ENCODE results near the gene RENBP. TPM values are rescaled to one million over a fixed set of nuclear protein-coding genes. Genes with fewer than 3 reads are reported as not detected.
A peak's percentile ranks its signal among the peaks of the same experiment; 100 is the strongest.

Gene RENBP
- total RNA-seq, 1 donor from 2014 or later = 20.2 TPM

DNA sequence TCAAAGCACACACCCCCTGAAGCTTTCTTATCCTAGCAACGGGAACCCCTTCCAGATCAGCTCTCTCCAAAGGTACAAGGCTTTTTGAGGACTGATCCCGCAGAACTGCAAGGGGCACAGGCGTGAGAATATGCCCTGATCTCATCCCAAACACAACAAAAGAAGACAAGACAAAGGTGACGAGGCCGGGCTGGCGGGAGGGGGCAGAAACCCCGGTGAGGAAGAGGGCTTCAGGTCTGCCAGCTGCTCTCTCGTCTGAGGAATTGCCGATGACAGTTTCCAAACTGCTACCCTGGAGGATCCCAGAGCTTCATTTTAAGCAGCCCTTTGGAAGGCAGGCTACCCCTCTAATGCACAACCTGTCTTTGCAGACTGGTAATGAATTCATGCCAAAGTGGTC, 23.8 kb upstream of the RENBP start:
- TF ChIP-seq, protein P1, sequence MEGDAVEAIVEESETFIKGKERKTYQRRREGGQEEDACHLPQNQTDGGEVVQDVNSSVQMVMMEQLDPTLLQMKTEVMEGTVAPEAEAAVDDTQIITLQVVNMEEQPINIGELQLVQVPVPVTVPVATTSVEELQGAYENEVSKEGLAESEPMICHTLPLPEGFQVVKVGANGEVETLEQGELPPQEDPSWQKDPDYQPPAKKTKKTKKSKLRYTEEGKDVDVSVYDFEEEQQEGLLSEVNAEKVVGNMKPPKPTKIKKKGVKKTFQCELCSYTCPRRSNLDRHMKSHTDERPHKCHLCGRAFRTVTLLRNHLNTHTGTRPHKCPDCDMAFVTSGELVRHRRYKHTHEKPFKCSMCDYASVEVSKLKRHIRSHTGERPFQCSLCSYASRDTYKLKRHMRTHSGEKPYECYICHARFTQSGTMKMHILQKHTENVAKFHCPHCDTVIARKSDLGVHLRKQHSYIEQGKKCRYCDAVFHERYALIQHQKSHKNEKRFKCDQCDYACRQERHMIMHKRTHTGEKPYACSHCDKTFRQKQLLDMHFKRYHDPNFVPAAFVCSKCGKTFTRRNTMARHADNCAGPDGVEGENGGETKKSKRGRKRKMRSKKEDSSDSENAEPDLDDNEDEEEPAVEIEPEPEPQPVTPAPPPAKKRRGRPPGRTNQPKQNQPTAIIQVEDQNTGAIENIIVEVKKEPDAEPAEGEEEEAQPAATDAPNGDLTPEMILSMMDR (IDR thresholded peaks at IDR 0.05) = no peak
- Mint-ChIP-seq H3K27ac (peak overlapping the region; percentile 79), H3K9me3 (no peaks in the 10 kb centered on the region), H3K4me1 (peaks cover 54% of the 10 kb centered on the region), H3K4me3 (peak overlapping the region; percentile 75), H3K36me3 (ENCODE audit: low read depth) (peaks cover 19% of the 10 kb centered on the region), H3K27me3 (no peaks in the 10 kb centered on the region)
- CTCF ChIA-PET = interaction anchor here (1.3 to 1.6 kb wide), 3 partner anchors 21 to 45 kb away, joined by 3 to 8 read pairs (median 6); no protein-coding TSS in a partner anchor
- POLR2A ChIA-PET = interaction anchor here (0.7 to 8.1 kb wide), 6 partner anchors 34 to 52 kb away, joined by 3 to 114 read pairs (median 4); partner anchors contain the start of genes ARHGAP4 and IRAK1
- intact Hi-C loops (cut with micrococcal nuclease) = no loop called here
- DNase-seq (no peak), ATAC-seq (ENCODE audit: low read depth) (no peak)

GRCh38 chrX:153967536-153968224, 23.2 kb upstream of the RENBP start:
- H3K9me3 Mint-ChIP-seq = no peaks in the 10 kb centered on the region
- TF ChIP-seq, protein P1 (IDR thresholded peaks at IDR 0.05) = no peak
- intact Hi-C loops (cut with micrococcal nuclease) = loop anchor here (2.0 kb wide), 2 partner anchors 15 to 567 kb away; no protein-coding TSS in a partner anchor
- POLR2A ChIA-PET = interaction anchor here (0.7 to 8.1 kb wide), 6 partner anchors 18 to 430 kb away, joined by 3 to 114 read pairs (median 3); partner anchors contain the start of gene ARHGAP4
- peaks cover 51% of the 10 kb centered on the region for H3K4me1 Mint-ChIP-seq
- CTCF ChIA-PET = interaction anchor here (1.1 to 1.4 kb wide), 4 partner anchors 15 to 44 kb away, joined by 3 to 8 read pairs (median 3); no protein-coding TSS in a partner anchor
- ATAC-seq (ENCODE audit: low read depth) = no peak
- no peaks in the 10 kb centered on the region for H3K27me3 Mint-ChIP-seq
- peak; percentile 18 for DNase-seq
- peaks cover 23% of the 10 kb centered on the region for H3K36me3 Mint-ChIP-seq (ENCODE audit: low read depth)
- H3K27ac Mint-ChIP-seq = peak overlapping the region; percentile 79
- peak overlapping the region; percentile 75 for H3K4me3 Mint-ChIP-seq

DNA sequence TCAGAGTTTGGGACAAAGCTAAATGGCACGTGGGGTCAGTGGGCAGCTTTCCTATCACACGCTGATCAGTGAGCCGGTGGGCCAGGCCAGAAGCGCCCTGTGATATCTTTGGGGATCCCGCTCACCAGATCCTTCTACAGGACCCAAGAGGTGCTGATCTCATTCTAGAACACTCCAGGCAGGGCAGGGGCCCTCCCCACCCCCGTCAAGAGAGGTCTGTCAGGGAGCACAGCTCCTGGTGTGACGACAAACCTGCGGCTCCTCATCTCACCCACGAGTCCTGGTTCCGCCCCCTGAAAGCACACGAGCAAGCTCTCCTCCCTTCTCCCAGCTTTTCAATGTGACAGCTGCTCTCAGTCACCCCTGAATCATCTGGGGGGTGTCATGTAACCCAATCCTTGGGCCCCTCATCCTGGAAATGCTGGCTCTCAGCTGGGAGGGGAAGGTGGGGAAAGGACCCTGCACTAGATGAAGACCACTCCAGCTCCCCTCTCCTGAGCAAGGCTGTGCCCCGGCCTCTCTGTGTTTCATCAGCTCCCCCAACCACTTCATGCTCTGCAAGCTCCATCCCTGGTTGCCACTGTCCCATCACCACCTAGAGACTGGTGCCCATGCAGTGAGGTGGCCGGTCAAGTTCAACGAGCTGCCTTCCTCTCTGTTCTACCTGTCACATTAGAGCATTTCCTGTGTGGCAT, 22.5 kb upstream of the RENBP start:
- Mint-ChIP-seq H3K9me3 (no peaks in the 10 kb centered on the region), H3K27me3 (no peaks in the 10 kb centered on the region)

GRCh38 chrX:153966283-153966688, 21.8 kb upstream of the RENBP start:
- CTCF ChIA-PET = interaction anchor here (0.9 to 1.1 kb wide), 3 partner anchors 14 to 43 kb away, joined by 3 read pairs; no protein-coding TSS in a partner anchor
- POLR2A ChIA-PET = interaction anchor here (0.8 to 8.1 kb wide), 3 partner anchors 16 to 54 kb away, joined by 3 to 114 read pairs (median 3); partner anchors contain the start of gene ARHGAP4
- Mint-ChIP-seq H3K27me3 (no peaks in the 10 kb centered on the region), H3K4me3 (peak overlapping the region; percentile 66), H3K36me3 (ENCODE audit: low read depth) (peaks cover 28% of the 10 kb centered on the region), H3K4me1 (peaks cover 51% of the 10 kb centered on the region), H3K9me3 (no peaks in the 10 kb centered on the region), H3K27ac (peak overlapping the region; percentile 59)
- TF ChIP-seq, protein P1 (IDR thresholded peaks at IDR 0.05) = no peak
- intact Hi-C loops (cut with micrococcal nuclease) = loop anchor here (2.0 kb wide), 2 partner anchors 13 to 569 kb away; no protein-coding TSS in a partner anchor
- DNase-seq = no peak
- ATAC-seq (ENCODE audit: low read depth) = no peak

More for the DNA sequence above, 22.5 kb upstream of the RENBP start:
- Mint-ChIP-seq H3K27ac (peak overlapping the region; percentile 79), H3K4me1 (peaks cover 51% of the 10 kb centered on the region), H3K4me3 (peak overlapping the region; percentile 75), H3K36me3 (ENCODE audit: low read depth) (peaks cover 26% of the 10 kb centered on the region)
- ChIA-PET CTCF (interaction anchor here (0.9 to 1.3 kb wide), 4 partner anchors 14 to 44 kb away, joined by 3 read pairs; no protein-coding TSS in a partner anchor), POLR2A (interaction anchor here (0.6 to 8.1 kb wide), 8 partner anchors 11 to 431 kb away, joined by 3 to 114 read pairs (median 3); partner anchors contain the start of gene ARHGAP4)
- ATAC-seq (ENCODE audit: low read depth) (no peak), DNase-seq (no peak)
- intact Hi-C loops (cut with micrococcal nuclease) = loop anchor here (2.0 kb wide), 2 partner anchors 14 to 568 kb away; no protein-coding TSS in a partner anchor
- TF ChIP-seq, protein P1 (IDR thresholded peaks at IDR 0.05) = no peak
